Mesenchymal stem cell (in vitro differentiated cells and primary cell): ENCODE data around the gene ARAF. TPM values are rescaled to one million over a fixed set of nuclear protein-coding genes. Genes with fewer than 3 reads are reported as not detected.
"Not testable (repeated sequence)": the region's sequence is repeated elsewhere in the genome, so short reads cannot be mapped to it uniquely, and the experiment has no call there.

ENCODE experiments used
- DNase-seq: peaks from one replicate; pipeline ENCODE4 v3.0.0-alpha.2; 2013
- H2AFZ ChIP-seq: one replicate; pipeline ENCODE4 v1.6.1; 2013; ENCODE audit warnings: low read depth, mild to moderate bottlenecking, control low read depth, inconsistent platforms, low read length, moderate library complexity
- H2AK5ac ChIP-seq: 2 replicates; pipeline ENCODE4 v1.6.1; 2013; ENCODE audit warnings: low read length, moderate library complexity, mild to moderate bottlenecking, inconsistent platforms; ENCODE audit not compliant: severe bottlenecking
- H2BK120ac ChIP-seq: one replicate; pipeline ENCODE4 v1.6.1; 2013; ENCODE audit warnings: low read depth, mild to moderate bottlenecking, inconsistent platforms, low read length, moderate library complexity
- H2BK12ac ChIP-seq, 2 experiments: one replicate each; pipeline ENCODE4 v1.6.1; 2013; ENCODE audit warnings: inconsistent platforms in 2 of 2, low read length in 2 of 2, mild to moderate bottlenecking in 2 of 2, moderate library complexity in 2 of 2, control low read depth in 1 of 2
- H2BK15ac ChIP-seq: one replicate; pipeline ENCODE4 v1.6.1; 2013; ENCODE audit warnings: mild to moderate bottlenecking, low read depth, inconsistent platforms; ENCODE audit not compliant: poor library complexity, severe bottlenecking
- H2BK5ac ChIP-seq: 2 replicates; pipeline ENCODE4 v1.6.1; 2013; ENCODE audit warnings: low read depth, mild to moderate bottlenecking, low read length, control low read depth, inconsistent platforms; ENCODE audit not compliant: poor library complexity, severe bottlenecking
- H3K14ac ChIP-seq, 2 experiments: one replicate each; pipeline ENCODE4 v1.6.1; 2013; ENCODE audit warnings: inconsistent platforms in 2 of 2, low read length in 2 of 2, control low read depth in 1 of 2, mild to moderate bottlenecking in 1 of 2, moderate library complexity in 1 of 2
- H3K18ac ChIP-seq, 2 experiments: one replicate each; pipeline ENCODE4 v1.6.1; 2013; ENCODE audit warnings: inconsistent platforms in 2 of 2, low read length in 2 of 2, control low read depth in 1 of 2, low read depth in 1 of 2, mild to moderate bottlenecking in 1 of 2
- H3K23ac ChIP-seq, 2 experiments: one replicate each; pipeline ENCODE4 v1.6.1; 2013; ENCODE audit warnings: inconsistent platforms in 2 of 2, low read length in 2 of 2, mild to moderate bottlenecking in 2 of 2, moderate library complexity in 2 of 2, control low read depth in 1 of 2
- H3K27ac ChIP-seq: 2 replicates; pipeline ENCODE4 v1.5.1; 2013; ENCODE audit warnings: mild to moderate bottlenecking, moderate library complexity, low read length, control low read depth, inconsistent platforms; ENCODE audit not compliant: poor library complexity, severe bottlenecking
- H3K27me3 ChIP-seq, 2 experiments: 2 replicates each; pipeline versions ENCODE4 v1.6.1 to v1.7.0; 2013; ENCODE audit warnings: low read length in 2 of 2, mild to moderate bottlenecking in 2 of 2, moderate library complexity in 2 of 2, control low read depth in 1 of 2, inconsistent platforms in 1 of 2; ENCODE audit not compliant: control insufficient read depth in 1 of 2, insufficient read depth in 1 of 2
- H3K36me3 ChIP-seq, 2 experiments: 2 replicates each; pipeline versions ENCODE4 v1.6.1 to v1.7.0; 2013; ENCODE audit warnings: low read length in 2 of 2, control low read depth in 1 of 2, inconsistent platforms in 1 of 2, low read depth in 1 of 2, mild to moderate bottlenecking in 1 of 2; ENCODE audit not compliant: insufficient read depth in 2 of 2, control insufficient read depth in 1 of 2
- H3K4ac ChIP-seq, 2 experiments: one replicate each; pipeline ENCODE4 v1.6.1; 2013; ENCODE audit warnings: inconsistent platforms in 2 of 2, low read length in 2 of 2, mild to moderate bottlenecking in 2 of 2, moderate library complexity in 2 of 2, control low read depth in 1 of 2, low read depth in 1 of 2
- H3K4me1 ChIP-seq: 2 replicates; pipeline ENCODE4 v1.6.1; 2013; ENCODE audit warnings: low read depth, low read length, control low read depth; ENCODE audit not compliant: control insufficient read depth, insufficient read depth
- H3K4me2 ChIP-seq: 2 replicates; pipeline ENCODE4 v1.6.1; 2013; ENCODE audit warnings: low read length, mild to moderate bottlenecking, inconsistent platforms; ENCODE audit not compliant: poor library complexity, severe bottlenecking
- H3K4me3 ChIP-seq, 2 experiments: 2 replicates each; pipeline versions ENCODE4 v1.5.1 to v1.7.0; 2013; ENCODE audit warnings: low read length in 2 of 2, mild to moderate bottlenecking in 2 of 2, control low read depth in 1 of 2, low read depth in 1 of 2; ENCODE audit not compliant: insufficient read depth in 1 of 2
- H3K79me1 ChIP-seq: replicated peaks from 2 replicates; pipeline ENCODE4 v1.6.1; 2013; ENCODE audit warnings: mild to moderate bottlenecking, control low read depth, low read length, inconsistent platforms; ENCODE audit not compliant: poor library complexity, severe bottlenecking
- H3K9ac ChIP-seq: 2 replicates; pipeline ENCODE4 v1.7.0; 2013; ENCODE audit warnings: mild to moderate bottlenecking, low read length, moderate library complexity
- H3K9me3 ChIP-seq: 2 replicates; pipeline ENCODE4 v1.7.0; 2013; ENCODE audit warnings: mild to moderate bottlenecking, low read length; ENCODE audit not compliant: control insufficient read depth
- H4K8ac ChIP-seq: one replicate; pipeline ENCODE4 v1.6.1; 2013; ENCODE audit warnings: inconsistent platforms, mild to moderate bottlenecking, low read length, moderate library complexity
- H4K91ac ChIP-seq: one replicate; pipeline ENCODE4 v1.6.1; 2013; ENCODE audit warnings: mild to moderate bottlenecking, low read length, inconsistent platforms
- WGBS: methylation state at CpG from one replicate; pipeline ENCODE4 v1.1.7; 2013; ENCODE audit warnings: mixed read lengths; 5-methylcytosine and 5-hydroxymethylcytosine counted together
- polyA plus RNA-seq, 2 experiments: library from polyadenylated mRNA; stranded (reverse); fragments of 200-250 nt; gene quantifications; one replicate each; pipeline ENCODE4 v1.2.3, GENCODE V29; 2013

The ARAF gene
- polyA plus RNA-seq (2013, experiment 1 of 2), result 54.0 TPM
- 53.1 TPM for polyA plus RNA-seq (2013, experiment 2 of 2)

DNA sequence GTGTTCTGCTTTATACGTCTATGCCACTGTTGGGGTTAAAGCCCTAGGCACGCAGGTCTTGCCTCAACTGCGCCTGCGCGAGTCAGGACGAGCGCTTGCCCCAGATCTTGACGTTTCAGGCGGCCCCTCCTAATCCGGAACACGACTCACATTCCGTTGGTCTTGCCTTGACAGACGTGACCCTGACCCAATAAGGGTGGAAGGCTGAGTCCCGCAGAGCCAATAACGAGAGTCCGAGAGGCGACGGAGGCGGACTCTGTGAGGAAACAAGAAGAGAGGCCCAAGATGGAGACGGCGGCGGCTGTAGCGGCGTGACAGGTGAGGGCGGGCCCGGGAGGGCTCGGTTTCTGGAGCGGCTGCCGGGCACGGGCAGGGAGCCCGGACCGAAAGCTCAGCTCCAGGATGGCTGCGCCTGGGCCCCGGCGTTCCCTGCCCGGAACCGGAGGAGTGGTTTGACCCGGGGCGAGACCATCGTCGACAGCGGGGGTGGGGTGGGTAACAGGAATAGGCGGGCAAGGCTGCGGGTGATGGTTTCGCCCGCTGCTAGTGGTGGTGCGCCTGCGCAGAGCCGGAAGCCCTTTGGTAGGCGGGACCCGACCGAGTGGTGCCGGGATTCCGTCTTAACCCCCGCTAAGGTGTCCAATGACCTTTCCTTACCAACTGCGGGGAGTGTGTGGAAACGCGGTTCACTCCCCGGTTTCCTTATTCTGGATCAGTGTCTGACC is at the start of gene ARAF:
TSS of gene ARAF (plus strand) at position 272 of the 725 bp plus-strand sequence. CDS start 1,763 bp downstream, outside the sequence.
- H3K23ac ChIP-seq, result no peak within 1 kb of the TSS
- no peak within 1 kb of the TSS for H2BK12ac ChIP-seq
- H3K9ac ChIP-seq, result peak within 1 kb of the TSS; percentile 91
- H3K36me3 ChIP-seq, result peaks cover 15 to 26% of the 10 kb centered on the region in 2 experiments
- H2AK5ac ChIP-seq, result no peak within 1 kb of the TSS
- peak within 1 kb of the TSS; percentile 72 for H3K27ac ChIP-seq
- H2BK15ac ChIP-seq, result no peak within 1 kb of the TSS
- WGBS, result under 1% methylated on average over 45 of the region's 59 CpGs
- peak within 1 kb of the TSS in 1 of 2 experiments; percentile 73 for H3K4ac ChIP-seq
- no peak within 1 kb of the TSS for H2BK5ac ChIP-seq
- H3K79me1 ChIP-seq, result peaks cover 8% of the 10 kb centered on the region
- peaks cover 0 to 3% of the 10 kb centered on the region in 2 experiments for H3K27me3 ChIP-seq
- no peaks in the 10 kb centered on the region for H3K9me3 ChIP-seq
- peak within 1 kb of the TSS; percentile 85 for H2BK120ac ChIP-seq
- peaks cover 10% of the 10 kb centered on the region for H3K4me1 ChIP-seq
- H2AFZ ChIP-seq, result no peak within 1 kb of the TSS
- H3K18ac ChIP-seq, result peak within 1 kb of the TSS; percentile 80 to 96
- peak within 1 kb of the TSS; percentile 91 for H3K4me2 ChIP-seq
- H3K14ac ChIP-seq, result no peak within 1 kb of the TSS
- peak within 1 kb of the TSS; percentile 50 for H4K91ac ChIP-seq
- DNase-seq, result peak; percentile 99
- peak within 1 kb of the TSS; percentile 69 to 86 for H3K4me3 ChIP-seq
- peak within 1 kb of the TSS; percentile 93 for H4K8ac ChIP-seq

DNA sequence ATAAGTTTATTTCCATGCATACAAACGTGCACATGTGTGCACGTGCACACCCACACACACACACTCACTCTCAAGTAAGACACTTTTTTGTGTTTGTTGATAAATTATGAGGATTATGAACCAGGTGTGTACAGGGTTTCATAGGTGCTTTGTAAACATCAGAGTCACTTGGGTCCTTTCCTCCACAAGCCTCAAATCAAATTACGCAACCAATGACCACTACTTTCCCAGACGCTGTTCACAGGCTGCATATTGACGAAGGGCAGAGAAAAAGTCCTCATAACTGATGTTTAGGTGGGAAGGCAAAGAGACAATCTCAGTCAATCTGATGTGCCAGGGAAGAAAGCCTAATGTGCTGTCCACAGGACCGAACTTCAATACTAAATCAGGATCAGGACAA is 48.6 kb upstream of the ARAF start:
- H4K8ac ChIP-seq, H3K4me3 ChIP-seq, H2AFZ ChIP-seq, H3K18ac ChIP-seq, H4K91ac ChIP-seq, H2BK15ac ChIP-seq, H2BK12ac ChIP-seq, H3K79me1 ChIP-seq, H3K23ac ChIP-seq, H2BK5ac ChIP-seq, H2BK120ac ChIP-seq, H2AK5ac ChIP-seq, H3K14ac ChIP-seq, H3K9ac ChIP-seq, H3K4me2 ChIP-seq, H3K9me3 ChIP-seq, H3K4ac ChIP-seq, H3K27ac ChIP-seq, H3K36me3 ChIP-seq, H3K4me1 ChIP-seq: not testable (repeated sequence)
- peak; percentile 17 for DNase-seq
- H3K27me3 ChIP-seq, result peaks cover 0 to 17% of the 10 kb centered on the region in 2 experiments
- WGBS, result 6% methylated on average over 1 of the region's 6 CpGs

- not testable (repeated sequence) for H4K8ac ChIP-seq
- H3K27me3 ChIP-seq, result peaks cover 0 to 15% of the 10 kb centered on the region in 2 experiments
These were observed 47.7 kb upstream of the ARAF start for GRCh38 chrX:47513034-47513965.

More at GRCh38 chrX:47513034-47513965, 47.7 kb upstream of the ARAF start:
- not testable (repeated sequence) for H2AK5ac ChIP-seq, H2BK5ac ChIP-seq, H3K9me3 ChIP-seq, H3K36me3 ChIP-seq, H3K27ac ChIP-seq, H3K4ac ChIP-seq, H3K79me1 ChIP-seq, H2BK120ac ChIP-seq, H4K91ac ChIP-seq, H2BK12ac ChIP-seq, H3K18ac ChIP-seq, H3K4me1 ChIP-seq, H3K14ac ChIP-seq, H2AFZ ChIP-seq, H2BK15ac ChIP-seq, H3K23ac ChIP-seq
- Histone ChIP-seq H3K4me3 (peak overlapping the region; percentile 51 to 66), H3K4me2 (peak overlapping the region; percentile 66), H3K9ac (peak overlapping the region; percentile 29)
- DNase-seq, result peak; percentile 52
- WGBS, result 2% methylated on average over 23 of the region's 70 CpGs
